HG03175 (cell line): ENCODE measurements around the gene RABGAP1.

Experiments
- ATAC-seq: cut with Tn5 transposase; IDR thresholded peaks from one replicate; pipeline ENCODE4 v1.9.1; 2021; ENCODE audit warnings: mild to moderate bottlenecking, moderate library complexity; ENCODE audit not compliant: unreplicated experiment

RABGAP1 gene

GRCh38 chr9:123044586-123044985 lies 103.8 kb downstream of the RABGAP1 start:
- ATAC-seq, result no peak

- no peak for ATAC-seq
These were observed 105.8 kb downstream of the RABGAP1 start for GRCh38 chr9:123046406-123047195.

GRCh38 chr9:123048748-123049147 lies 107.9 kb downstream of the RABGAP1 start:
- no peak for ATAC-seq

- no peak for ATAC-seq
These were observed 108.9 kb downstream of the RABGAP1 start for GRCh38 chr9:123049589-123050222.

- no peak for ATAC-seq
These were observed 112.2 kb downstream of the RABGAP1 start for GRCh38 chr9:123053046-123053445.

- ATAC-seq, result no peak
These were observed 112.9 kb downstream of the RABGAP1 start for GRCh38 chr9:123053711-123054110.

GRCh38 chr9:123058834-123059233 lies 118.0 kb downstream of the RABGAP1 start:
- ATAC-seq, result no peak

GRCh38 chr9:123059472-123060220 lies 118.8 kb downstream of the RABGAP1 start:
- ATAC-seq, result no peak

GRCh38 chr9:123061216-123061615 lies 120.4 kb downstream of the RABGAP1 start:
- ATAC-seq, result no peak

GRCh38 chr9:123062351-123063176 lies 121.7 kb downstream of the RABGAP1 start:
- ATAC-seq, result no peak

- ATAC-seq, result no peak
These were observed 122.4 kb downstream of the RABGAP1 start for GRCh38 chr9:123063177-123063598.

- no peak for ATAC-seq
These were observed 123.1 kb downstream of the RABGAP1 start for GRCh38 chr9:123063896-123064295.

GRCh38 chr9:123064716-123065115 lies 123.9 kb downstream of the RABGAP1 start:
- no peak for ATAC-seq

GRCh38 chr9:123065196-123065595 lies 124.4 kb downstream of the RABGAP1 start:
- no peak for ATAC-seq

- ATAC-seq, result no peak
These were observed 126.3 kb downstream of the RABGAP1 start for GRCh38 chr9:123067136-123067535.

GRCh38 chr9:123069010-123069481 lies 128.2 kb downstream of the RABGAP1 start:
- ATAC-seq, result no peak

GRCh38 chr9:123070198-123070597 lies 129.4 kb downstream of the RABGAP1 start:
- ATAC-seq, result no peak

- ATAC-seq, result no peak
These were observed 131.7 kb downstream of the RABGAP1 start for GRCh38 chr9:123072407-123072995.

- no peak for ATAC-seq
These were observed 132.6 kb downstream of the RABGAP1 start for GRCh38 chr9:123073441-123073840.

- ATAC-seq, result no peak
These were observed 133.2 kb downstream of the RABGAP1 start for GRCh38 chr9:123073991-123074422.
